GM12878 (cell line): Measurements from ENCODE around the gene GUK1. TPM values are rescaled to one million over a fixed set of nuclear protein-coding genes. Genes with fewer than 3 reads are reported as not detected.

Experiments
- ATAC-seq: fragments of 200-7000 bp; cut with Tn5 transposase; 3 replicates; pipeline ENCODE4 v1.9.1; 2020; ENCODE audit warnings: mild to moderate bottlenecking, moderate library complexity
- BruUV-seq: library from RNA; stranded (reverse); fragments of 400-500 nt; replicated peaks from 2 replicates; lab custom pipeline; 2021; lab: Mats Ljungman, UMichigan
- CTCF ChIA-PET: fragments of 300-600 bp; sonication (Branson Sonifier 250); formaldehyde crosslinking; extraction: SDS; loops from one replicate; lab custom pipeline; 2021; ENCODE audit warnings: inconsistent platforms; lab: Yijun Ruan, JAX
- POLR2A ChIA-PET: fragments of 350-600 bp; formaldehyde crosslinking; extraction: SDS; loops from one replicate; lab custom pipeline; 2021; ENCODE audit warnings: inconsistent platforms; lab: Charles Lee
- RAD21 ChIA-PET: fragments of 300-600 bp; sonication (Branson Sonifier 250); formaldehyde crosslinking; loops from one replicate; lab custom pipeline; 2023; ENCODE audit warnings: antibody characterized with exemption; ENCODE audit not compliant: unreplicated experiment; lab: Charles Lee
- SMC1A ChIA-PET: fragments of 300-600 bp; sonication (Branson Sonifier 250); formaldehyde crosslinking; loops from one replicate; lab custom pipeline; 2023; ENCODE audit not compliant: unreplicated experiment, uncharacterized antibody; lab: Charles Lee
- DNase-seq: peaks from one replicate; pipeline ENCODE4 v3.0.0-alpha.2; 2011; ENCODE audit warnings: low read depth, low spot score
- FAIRE-seq: peaks from 3 replicates; lab custom pipeline; 2011; peaks lifted over from hg19 to GRCh38; lab: Jason Lieb, UNC
- H2AFZ ChIP-seq: 2 replicates; pipeline ENCODE4 v1.6.0; 2011; ENCODE audit warnings: low read depth, low read length, control low read depth; ENCODE audit not compliant: control insufficient read depth
- H3K27ac ChIP-seq: 2 replicates; pipeline ENCODE4 v1.5.1; 2011; ENCODE audit warnings: control low read depth; ENCODE audit not compliant: control insufficient read depth, insufficient read depth
- H3K27me3 ChIP-seq, 2 experiments: replicated peaks in 1 of 2; 2 replicates each; pipeline versions ENCODE4 v1.6.0 to v1.6.1; 2011; ENCODE audit warnings: low read length in 1 of 2; ENCODE audit not compliant: control insufficient read depth in 2 of 2, insufficient read depth in 2 of 2
- H3K36me3 ChIP-seq, 2 experiments: 2 replicates each; pipeline ENCODE4 v1.5.1; 2011; ENCODE audit warnings: low read length in 1 of 2; ENCODE audit not compliant: control insufficient read depth in 2 of 2, insufficient read depth in 2 of 2
- H3K4me1 ChIP-seq: 2 replicates; pipeline ENCODE4 v1.6.1; 2011; ENCODE audit warnings: mild to moderate bottlenecking, low read length, moderate library complexity, mixed read lengths; ENCODE audit not compliant: control insufficient read depth, insufficient read depth
- H3K4me2 ChIP-seq: 2 replicates; pipeline ENCODE4 v1.6.0; 2011; ENCODE audit warnings: control low read depth; ENCODE audit not compliant: control insufficient read depth, insufficient read depth
- H3K4me3 ChIP-seq: fragments of 200-600 bp; sonication (generic); 2 replicates; pipeline ENCODE4 v1.5.1; 2016
- H3K79me2 ChIP-seq: 2 replicates; pipeline ENCODE4 v1.6.0; 2011; ENCODE audit warnings: low read length; ENCODE audit not compliant: control insufficient read depth, insufficient read depth
- H3K9ac ChIP-seq: 2 replicates; pipeline ENCODE4 v1.8.0; 2011; ENCODE audit warnings: low read length, control low read depth, mixed read lengths; ENCODE audit not compliant: control insufficient read depth, insufficient read depth
- H3K9me3 ChIP-seq: replicated peaks from 3 replicates; pipeline ENCODE4 v1.5.1; 2011; ENCODE audit warnings: mild to moderate bottlenecking, low read length; ENCODE audit not compliant: control insufficient read depth, insufficient read depth
- H4K20me1 ChIP-seq: 2 replicates; pipeline ENCODE4 v1.6.0; 2011; ENCODE audit not compliant: control insufficient read depth, insufficient read depth
- ASH2L ChIP-seq: fragments of 300-600, 200-600 bp; sonication (generic); IDR thresholded peaks from 2 replicates; pipeline ENCODE4 v1.6.1; 2017; ENCODE audit warnings: low read depth, mild to moderate bottlenecking, borderline replicate concordance
- CEBPB ChIP-seq, 2 experiments: fragments of 150-350 bp in 1 of 2; IDR thresholded peaks; 2 replicates each; pipeline ENCODE4 v1.6.1; 2012 to 2014; ENCODE audit warnings: low read depth in 2 of 2, low read length in 2 of 2, borderline replicate concordance in 1 of 2, inconsistent platforms in 1 of 2
- GATAD2B ChIP-seq: fragments of 450-650 bp; conservative IDR thresholded peaks from 2 replicates; pipeline ENCODE4 v1.6.1; 2017; ENCODE audit warnings: low read depth, mild to moderate bottlenecking, moderate library complexity
- HDGF ChIP-seq: fragments of 450-650 bp; IDR thresholded peaks from 2 replicates; pipeline ENCODE4 v1.6.1; 2016; ENCODE audit warnings: antibody characterized with exemption
- JUNB ChIP-seq: IDR thresholded peaks from 2 replicates; pipeline ENCODE4 v1.6.1; 2016; ENCODE audit warnings: antibody characterized with exemption, mild to moderate bottlenecking
- JUND ChIP-seq: IDR thresholded peaks from 2 replicates; pipeline ENCODE4 v1.6.1; 2012; ENCODE audit warnings: low read depth, mild to moderate bottlenecking, low read length, improper control_type of control experiment, moderate library complexity
- KAT2A ChIP-seq: conservative IDR thresholded peaks from 2 replicates; pipeline ENCODE4 v1.6.1; 2011; ENCODE audit warnings: low read depth, low read length; ENCODE audit not compliant: control insufficient read depth
- LARP7 ChIP-seq: fragments of 450-650 bp; IDR thresholded peaks from 2 replicates; pipeline ENCODE4 v1.6.1; 2017; ENCODE audit warnings: mild to moderate bottlenecking
- NFXL1 ChIP-seq: fragments of 450-650 bp; IDR thresholded peaks from 2 replicates; pipeline ENCODE4 v1.6.1; 2017; ENCODE audit warnings: antibody characterized with exemption, mild to moderate bottlenecking, borderline replicate concordance
- PAX5 ChIP-seq: IDR thresholded peaks from 2 replicates; pipeline ENCODE4 v1.6.1; 2011; ENCODE audit warnings: low read depth, low read length, borderline replicate concordance
- RELA ChIP-seq: fragments of 450-650 bp; IDR thresholded peaks from 2 replicates; pipeline ENCODE4 v1.8.0; 2014; ENCODE audit warnings: borderline replicate concordance; ENCODE audit not compliant: partially characterized antibody
- SIN3A ChIP-seq: IDR thresholded peaks from 2 replicates; pipeline ENCODE4 v1.6.1; 2012; ENCODE audit warnings: low read depth, low read length, improper control_type of control experiment
- TARDBP ChIP-seq: IDR thresholded peaks from 2 replicates; pipeline ENCODE4 v1.6.1; 2016; ENCODE audit warnings: borderline replicate concordance
- TCF12 ChIP-seq: IDR thresholded peaks from 2 replicates; pipeline ENCODE4 v1.6.1; 2011; ENCODE audit warnings: low read depth, mild to moderate bottlenecking, low read length
- TCF7 ChIP-seq: IDR thresholded peaks from 2 replicates; pipeline ENCODE4 v1.6.1; 2014; ENCODE audit warnings: antibody characterized with exemption, borderline replicate concordance
- YY1 ChIP-seq: IDR thresholded peaks from 2 replicates; pipeline ENCODE4 v1.6.1; 2011; ENCODE audit warnings: low read depth, mild to moderate bottlenecking, low read length
- WGBS: methylation state at CpG from one replicate; pipeline ENCODE4 v1.1.6; 2016; ENCODE audit warnings: low lambda C conversion rate; ENCODE audit not compliant: insufficient replicate concordance, insufficient coverage; ENCODE audit errors: missing lambda C conversion rate; 5-methylcytosine and 5-hydroxymethylcytosine counted together
- in situ Hi-C: fragments of 300-500 bp; cut with MboI; formaldehyde crosslinking; loops from 9 replicates; pipeline ENCODE4 v1.14.3; 2018; ENCODE audit warnings: mixed read lengths
- intact Hi-C: fragments of 100-400 bp; cut with micrococcal nuclease; formaldehyde crosslinking; loops from one replicate; pipeline ENCODE4 v1.14.2; 2022; ENCODE audit not compliant: unreplicated experiment
- polyA plus RNA-seq, 11 experiments: library from polyadenylated mRNA; depleted of rRNA in 4 of 11; unstranded in 6 of 11; stranded (reverse) in 5 of 11; fragments of >200 nt; fragmentation: Nextera tagmentation in 4 of 11; fragmentation: Illumina TruSeq in 1 of 11; extraction: Ambion mirVana in 4 of 11; extraction: Trizol in 1 of 11; gene quantifications; 1 replicate in 1 of 11; 2 replicates in 10 of 11; pipeline versions ENCODE4 v1.2.1 to v1.2.3, GENCODE V29; 2011 to 2016; ENCODE audit warnings: inconsistent platforms in 2 of 11, missing spikeins in 2 of 11, low read depth in 1 of 11
- total RNA-seq, 4 experiments: library from RNA; depleted of rRNA in 3 of 4; stranded (reverse); fragments of >200 nt in 3 of 4; fragmentation: Illumina TruSeq in 1 of 4; extraction: Trizol in 1 of 4; gene quantifications; 2 replicates each; pipeline versions ENCODE4 v1.2.1 to v1.2.3, GENCODE V29; 2013 to 2021
- TF ChIP-seq, protein P1 (sequence below): IDR thresholded peaks from 2 replicates; pipeline ENCODE4 v1.6.1; 2011; ENCODE audit warnings: low read depth, mild to moderate bottlenecking, low read length, moderate library complexity, borderline replicate concordance; ENCODE audit errors: extremely low read depth
- TF ChIP-seq, protein P2 (sequence below): fragments of 450-650 bp; IDR thresholded peaks from 2 replicates; pipeline ENCODE4 v1.6.1; 2016; ENCODE audit warnings: mild to moderate bottlenecking

The GUK1 gene
- total and polyA plus RNA-seq, 10 of the 15 experiments (the other 5 are each of a cell fraction or from before 2014, with no cell fraction given): 6.3 to 357 (median 203) TPM

DNA sequence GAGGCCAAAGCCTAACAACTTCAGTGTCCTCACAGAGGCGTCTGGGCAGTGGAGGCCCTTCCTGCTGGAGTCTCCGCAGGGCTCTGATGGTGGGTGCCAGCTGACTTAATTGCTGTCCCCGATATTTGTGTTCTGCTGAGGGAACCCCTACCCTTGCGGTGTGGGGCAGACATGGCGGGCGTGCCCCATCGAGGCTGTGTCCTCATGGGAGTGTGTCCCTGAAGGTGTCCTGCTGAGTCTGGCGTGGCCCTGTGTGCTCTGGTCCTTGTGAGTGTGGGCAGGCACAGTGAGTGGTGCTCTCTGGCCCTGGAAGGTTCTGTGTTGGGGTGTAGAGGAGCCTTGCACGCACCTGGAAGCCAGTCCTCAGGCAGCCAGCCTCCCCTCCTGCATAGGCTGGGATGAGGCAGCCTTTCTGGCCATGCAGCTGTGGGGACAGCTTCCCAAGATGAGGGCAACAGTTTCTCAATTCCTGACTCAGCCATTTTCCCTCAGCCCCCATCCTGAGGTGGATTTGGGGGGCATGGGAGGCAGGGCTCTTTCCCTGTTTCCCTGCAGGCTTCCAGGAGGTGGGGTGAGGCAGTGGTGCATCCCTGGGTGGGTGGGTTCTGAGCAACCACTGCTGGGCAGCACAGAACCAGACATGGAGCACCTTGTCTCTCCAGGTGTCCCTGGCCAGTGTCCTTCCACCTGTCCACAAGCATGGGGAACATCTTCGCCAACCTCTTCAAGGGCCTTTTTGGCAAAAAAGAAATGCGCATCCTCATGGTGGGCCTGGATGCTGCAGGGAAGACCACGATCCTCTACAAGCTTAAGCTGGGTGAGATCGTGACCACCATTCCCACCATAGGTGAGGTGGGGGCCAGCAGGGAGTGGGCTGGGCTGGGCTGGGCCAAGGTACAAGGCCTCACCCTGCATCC lies 43.4 kb upstream of the GUK1 start (continued):
- TF ChIP-seq LARP7 (no peak), RELA (no peak), JUND (no peak), SIN3A (no peak), HDGF (no peak), NFXL1 (no peak), JUNB (no peak)
- TF ChIP-seq, protein P1, sequence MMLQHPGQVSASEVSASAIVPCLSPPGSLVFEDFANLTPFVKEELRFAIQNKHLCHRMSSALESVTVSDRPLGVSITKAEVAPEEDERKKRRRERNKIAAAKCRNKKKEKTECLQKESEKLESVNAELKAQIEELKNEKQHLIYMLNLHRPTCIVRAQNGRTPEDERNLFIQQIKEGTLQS: no peak
- TF ChIP-seq, all 136 proteins: peak for 0

DNA sequence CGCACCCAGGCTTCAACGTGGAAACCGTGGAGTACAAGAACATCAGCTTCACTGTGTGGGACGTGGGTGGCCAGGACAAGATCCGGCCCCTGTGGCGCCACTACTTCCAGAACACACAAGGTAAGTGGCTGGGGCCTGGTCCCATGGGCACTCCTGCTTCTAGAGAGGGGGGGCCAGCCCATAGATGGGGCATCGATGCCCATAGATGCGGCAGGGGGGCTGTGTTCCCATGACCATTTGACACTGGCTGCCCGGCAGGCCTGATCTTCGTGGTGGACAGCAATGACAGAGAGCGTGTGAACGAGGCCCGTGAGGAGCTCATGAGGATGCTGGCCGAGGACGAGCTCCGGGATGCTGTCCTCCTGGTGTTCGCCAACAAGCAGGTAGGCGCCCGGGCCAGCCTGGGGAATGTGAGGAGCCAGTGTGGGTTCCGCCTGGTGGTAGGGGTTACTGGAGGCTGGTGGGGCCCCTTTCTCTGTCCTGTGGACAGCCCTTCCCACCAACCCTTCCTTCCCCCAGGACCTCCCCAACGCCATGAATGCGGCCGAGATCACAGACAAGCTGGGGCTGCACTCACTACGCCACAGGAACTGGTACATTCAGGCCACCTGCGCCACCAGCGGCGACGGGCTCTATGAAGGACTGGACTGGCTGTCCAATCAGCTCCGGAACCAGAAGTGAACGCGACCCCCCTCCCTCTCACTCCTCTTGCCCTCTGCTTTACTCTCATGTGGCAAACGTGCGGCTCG lies 42.6 kb upstream of the GUK1 start:
- RAD21 ChIA-PET: no interaction called here
- H3K27ac ChIP-seq: no peak overlapping the region
- no peak overlapping the region for H3K4me2 ChIP-seq
- no peak overlapping the region for H2AFZ ChIP-seq
- H3K27me3 ChIP-seq: no peaks in the 10 kb centered on the region
- WGBS: 94% methylated on average over 34 of the region's 34 CpGs
- POLR2A ChIA-PET: no interaction called here
- intact Hi-C loops (no loop called here), in situ Hi-C loops (no loop called here)
- no peak overlapping the region for H3K9ac ChIP-seq
- no peak for DNase-seq
- peaks cover 34% of the 10 kb centered on the region for H4K20me1 ChIP-seq
- no peaks in the 10 kb centered on the region; the same call in 1 of the 2 replicates for H3K4me1 ChIP-seq
- SMC1A ChIA-PET: no interaction called here
- CTCF ChIA-PET: no interaction called here
- peaks cover 18% of the 10 kb centered on the region; the same call in 2 of the 3 replicates for H3K9me3 ChIP-seq
- H3K36me3 ChIP-seq: peaks cover 12 to 47% of the 10 kb centered on the region in 2 experiments; a peak in 3 of 4 replicates
- no peak for FAIRE-seq
- peaks cover 52% of the 10 kb centered on the region for H3K79me2 ChIP-seq
- BruUV-seq: no TSS peak
- no peak for ATAC-seq
- no peak overlapping the region for H3K4me3 ChIP-seq
- TF ChIP-seq GATAD2B: no peak
- no peak for TF ChIP-seq PAX5
- TF ChIP-seq TARDBP: no peak
- no peak for TF ChIP-seq TCF7
- TF ChIP-seq ASH2L: no peak
- no peak for TF ChIP-seq YY1
- TF ChIP-seq KAT2A: no peak
- TF ChIP-seq CEBPB (IDR thresholded peaks at IDR 0.05; ENCODE audit: borderline replicate concordance in 1 of 2, low read depth in 2 of 2, low read length in 2 of 2): no peak
- no peak for TF ChIP-seq TCF12
- TF ChIP-seq, protein P2, sequence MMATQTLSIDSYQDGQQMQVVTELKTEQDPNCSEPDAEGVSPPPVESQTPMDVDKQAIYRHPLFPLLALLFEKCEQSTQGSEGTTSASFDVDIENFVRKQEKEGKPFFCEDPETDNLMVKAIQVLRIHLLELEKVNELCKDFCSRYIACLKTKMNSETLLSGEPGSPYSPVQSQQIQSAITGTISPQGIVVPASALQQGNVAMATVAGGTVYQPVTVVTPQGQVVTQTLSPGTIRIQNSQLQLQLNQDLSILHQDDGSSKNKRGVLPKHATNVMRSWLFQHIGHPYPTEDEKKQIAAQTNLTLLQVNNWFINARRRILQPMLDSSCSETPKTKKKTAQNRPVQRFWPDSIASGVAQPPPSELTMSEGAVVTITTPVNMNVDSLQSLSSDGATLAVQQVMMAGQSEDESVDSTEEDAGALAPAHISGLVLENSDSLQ: no peak
